ENCODE results near the gene HDAC8. TPM values are rescaled to one million over a fixed set of nuclear protein-coding genes. Genes with fewer than 3 reads are reported as not detected.

Gene HDAC8
- total and polyA plus RNA-seq, 2 donors (not counting 1 experiment from before 2014, with no cell fraction given): 13.3 to 41.9 TPM

- Histone ChIP-seq H3K9ac (ENCODE audit: low read length) (no peak overlapping the region), H3K36me3 (replicated peaks in 1 of 2; ENCODE audit: control extremely low read depth in 1 of 2, control insufficient read depth in 1 of 2, extremely low read depth in 1 of 2, insufficient read depth in 2 of 2, low read length in 1 of 2) (no peaks in the 10 kb centered on the region), H2AFZ (ENCODE audit: insufficient read depth, low read depth, low read length, poor library complexity, severe bottlenecking) (no peak overlapping the region), H3K4me3 (ENCODE audit: control extremely low read depth in 1 of 5, extremely low read depth in 1 of 5, insufficient read depth in 1 of 5, low read depth in 2 of 5, low read length in 4 of 5) (no peak overlapping the region), H3K27ac (ENCODE audit: low read length in 2 of 2) (no peak overlapping the region), H3K4me1 (ENCODE audit: control insufficient read depth in 2 of 2, insufficient read depth in 2 of 2, low read length in 2 of 2) (peaks cover 21 to 24% of the 10 kb centered on the region in 2 donors), H3K4me2 (replicated peaks; ENCODE audit: low read depth, low read length, poor library complexity, severe bottlenecking) (no peak overlapping the region), H3K79me2 (ENCODE audit: control insufficient read depth, insufficient read depth, low read length) (no peaks in the 10 kb centered on the region), H3K27me3 (replicated peaks in 1 of 4; ENCODE audit: control extremely low read depth in 1 of 4, control insufficient read depth in 3 of 4, insufficient read depth in 4 of 4, low read length in 3 of 4) (peaks cover 0 to 33% (median 17%) of the 10 kb centered on the region in 4 experiments), H4K20me1 (ENCODE audit: control insufficient read depth, insufficient read depth, low read length, poor library complexity, severe bottlenecking) (no peaks in the 10 kb centered on the region), H3K9me3 (ENCODE audit: control extremely low read depth in 1 of 3, control insufficient read depth in 2 of 3, insufficient read depth in 1 of 3, low read length in 2 of 3) (no peaks in the 10 kb centered on the region)
- no peaks in the 10 kb centered on the region for H3K9me3 Mint-ChIP-seq (ENCODE audit: insufficient read depth)
- ChIA-PET POLR2A (no interaction called here), CTCF (no interaction called here)
- no peak overlapping the region for H3K27ac Mint-ChIP-seq
- peaks cover 22% of the 10 kb centered on the region for H3K27me3 Mint-ChIP-seq
- intact Hi-C loops (cut with micrococcal nuclease): no loop called here
- ATAC-seq (ENCODE audit: low read depth) (no peak), DNase-seq (no peak)
- H3K4me3 Mint-ChIP-seq: no peak overlapping the region
- 75% methylated on average over 4 of the region's 14 CpGs for WGBS (ENCODE audit: insufficient coverage)
- no peak for TF ChIP-seq CTCF (IDR thresholded peaks at IDR 0.05)
- TF ChIP-seq EZH2 (IDR thresholded peaks at IDR 0.05; ENCODE audit: borderline replicate concordance, insufficient read depth, low read depth, low read length, poor library complexity, severe bottlenecking): no peak
- H3K4me1 Mint-ChIP-seq: peaks cover 20% of the 10 kb centered on the region
Observed at GRCh38 chrX:72312311-72312940, 260.2 kb downstream of the HDAC8 start.

- POLR2A ChIA-PET: no interaction called here
- no peak for ATAC-seq (ENCODE audit: low read depth)
- Mint-ChIP-seq H3K27me3 (peaks cover 29% of the 10 kb centered on the region), H3K27ac (no peak overlapping the region), H3K4me1 (peaks cover 34% of the 10 kb centered on the region), H3K9me3 (ENCODE audit: insufficient read depth) (no peaks in the 10 kb centered on the region), H3K4me3 (peak overlapping the region; percentile 84)
- no peak for DNase-seq
- H3K9ac ChIP-seq (ENCODE audit: low read length): peak overlapping the region; percentile 45
- H3K36me3 ChIP-seq (replicated peaks in 1 of 2; ENCODE audit: control extremely low read depth in 1 of 2, control insufficient read depth in 1 of 2, extremely low read depth in 1 of 2, insufficient read depth in 2 of 2, low read length in 1 of 2): no peaks in the 10 kb centered on the region
- H3K4me2 ChIP-seq (replicated peaks; ENCODE audit: low read depth, low read length, poor library complexity, severe bottlenecking): peak overlapping the region; percentile 83
- CTCF ChIA-PET: no interaction called here
- H3K4me1 ChIP-seq (ENCODE audit: control insufficient read depth in 2 of 2, insufficient read depth in 2 of 2, low read length in 2 of 2): peaks cover 40 to 41% of the 10 kb centered on the region in 2 donors
- 19% methylated on average over 4 of the region's 15 CpGs for WGBS (ENCODE audit: insufficient coverage)
- peak overlapping the region in 4 of 5 experiments; percentile 17 to 42 (median 34) for H3K4me3 ChIP-seq (ENCODE audit: control extremely low read depth in 1 of 5, extremely low read depth in 1 of 5, insufficient read depth in 1 of 5, low read depth in 2 of 5, low read length in 4 of 5)
- H2AFZ ChIP-seq (ENCODE audit: insufficient read depth, low read depth, low read length, poor library complexity, severe bottlenecking): no peak overlapping the region
- intact Hi-C loops (cut with micrococcal nuclease): no loop called here
- no peak overlapping the region for H3K27ac ChIP-seq (ENCODE audit: low read length in 2 of 2)
- H4K20me1 ChIP-seq (ENCODE audit: control insufficient read depth, insufficient read depth, low read length, poor library complexity, severe bottlenecking): no peaks in the 10 kb centered on the region
- no peaks in the 10 kb centered on the region for H3K79me2 ChIP-seq (ENCODE audit: control insufficient read depth, insufficient read depth, low read length)
- no peaks in the 10 kb centered on the region for H3K9me3 ChIP-seq (ENCODE audit: control extremely low read depth in 1 of 3, control insufficient read depth in 2 of 3, insufficient read depth in 1 of 3, low read length in 2 of 3)
- no peak for TF ChIP-seq EZH2 (IDR thresholded peaks at IDR 0.05; ENCODE audit: borderline replicate concordance, insufficient read depth, low read depth, low read length, poor library complexity, severe bottlenecking)
- no peak for TF ChIP-seq CTCF (IDR thresholded peaks at IDR 0.05)
- peaks cover 0 to 54% (median 21%) of the 10 kb centered on the region in 4 experiments for H3K27me3 ChIP-seq (replicated peaks in 1 of 4; ENCODE audit: control extremely low read depth in 1 of 4, control insufficient read depth in 3 of 4, insufficient read depth in 4 of 4, low read length in 3 of 4)
Observed at GRCh38 chrX:72309297-72310071, 263.2 kb downstream of the HDAC8 start.

All from B cell (primary cell).